HG03439 (cell line): Measurements from ENCODE around the gene RABEP2.
"Not testable (repeated sequence)": the region's sequence is repeated elsewhere in the genome, so short reads cannot be mapped to it uniquely, and the experiment has no call there.

Experiments
- ATAC-seq: cut with Tn5 transposase; IDR thresholded peaks from one replicate; pipeline ENCODE4 v1.9.1; 2021; ENCODE audit warnings: mild to moderate bottlenecking, moderate library complexity; ENCODE audit not compliant: unreplicated experiment

RABEP2 gene

GRCh38 chr16:28879841-28880588 lies 45.0 kb downstream of the RABEP2 start:
- ATAC-seq, result peak; percentile 71

GRCh38 chr16:28879261-28879840 lies 45.7 kb downstream of the RABEP2 start:
- ATAC-seq, result peak; percentile 25

GRCh38 chr16:28878083-28878926 lies 46.7 kb downstream of the RABEP2 start, which contains the start of gene ATP2A1:
ATP2A1 (plus strand) TSS chr16:28878488; CDS start chr16:28878672, 184 bp downstream.
- no peak for ATAC-seq

- no peak for ATAC-seq
Observed at GRCh38 chr16:28877655-28878000, 47.4 kb downstream of the RABEP2 start.

GRCh38 chr16:28876973-28877654 lies 47.9 kb downstream of the RABEP2 start:
- ATAC-seq, result no peak

GRCh38 chr16:28876019-28876659 lies 48.9 kb downstream of the RABEP2 start:
- ATAC-seq, result no peak

- no peak for ATAC-seq
Observed at GRCh38 chr16:28875134-28876018, 49.7 kb downstream of the RABEP2 start.

GRCh38 chr16:28874406-28874805 lies 50.6 kb downstream of the RABEP2 start:
- ATAC-seq, result no peak

GRCh38 chr16:28873543-28874201 lies 51.4 kb downstream of the RABEP2 start:
- ATAC-seq, result no peak

GRCh38 chr16:28872952-28873351 lies 52.1 kb downstream of the RABEP2 start:
- no peak for ATAC-seq

- ATAC-seq, result no peak
Observed at GRCh38 chr16:28869201-28869600, 55.8 kb downstream of the RABEP2 start.

GRCh38 chr16:28867646-28868045 lies 57.4 kb downstream of the RABEP2 start:
- ATAC-seq, result not testable (repeated sequence)

- ATAC-seq, result no peak
Observed at GRCh38 chr16:28867241-28867640, 57.8 kb downstream of the RABEP2 start.

- ATAC-seq, result no peak
Observed at GRCh38 chr16:28866454-28866804, 58.6 kb downstream of the RABEP2 start.

GRCh38 chr16:28865722-28866453 lies 59.1 kb downstream of the RABEP2 start:
- no peak for ATAC-seq

- no peak for ATAC-seq
Observed at GRCh38 chr16:28865001-28865688, 59.9 kb downstream of the RABEP2 start.

- no peak for ATAC-seq
Observed at GRCh38 chr16:28863929-28864793, 60.9 kb downstream of the RABEP2 start.
